ENCODE results near the gene PHOSPHO2. TPM values are rescaled to one million over a fixed set of nuclear protein-coding genes. Genes with fewer than 3 reads are reported as not detected.

Gene PHOSPHO2
- total RNA-seq, 1 experiment from 2014 or later: 7.1 TPM

Other genes starting within 250 kb of the PHOSPHO2 start
- 1.9 and 2.3 TPM in 2 replicates for gene BBS5, start 215.0 kb upstream of the PHOSPHO2 start, total RNA-seq (2014; rRNA removed; shearing (Covaris generic))
- 0.23 TPM in 1 of 2 replicates, not detected in the other for gene KLHL41, start 184.8 kb upstream of the PHOSPHO2 start, total RNA-seq (2014; rRNA removed; shearing (Covaris generic))
- gene FASTKD1, start 120.6 kb upstream of the PHOSPHO2 start, total RNA-seq (2014; rRNA removed; shearing (Covaris generic)): 20.6 and 27.7 TPM in 2 replicates
- gene PPIG, start 110.1 kb upstream of the PHOSPHO2 start, total RNA-seq (2014; rRNA removed; shearing (Covaris generic)): 15.8 and 21.3 TPM in 2 replicates
- gene CFAP210, start 64 bp upstream of the PHOSPHO2 start, total RNA-seq (2014; rRNA removed; shearing (Covaris generic)): not detected in 2 replicates
- 9.4 and 11.7 TPM in 2 replicates for gene KLHL23, start 39.4 kb downstream of the PHOSPHO2 start, total RNA-seq (2014; rRNA removed; shearing (Covaris generic))
- gene SSB, start 104.4 kb downstream of the PHOSPHO2 start, total RNA-seq (2014; rRNA removed; shearing (Covaris generic)): 117 and 125 TPM in 2 replicates
- gene METTL5, start 130.4 kb downstream of the PHOSPHO2 start, total RNA-seq (2014; rRNA removed; shearing (Covaris generic)): 96.3 and 128 TPM in 2 replicates
- gene UBR3, start 133.0 kb downstream of the PHOSPHO2 start, total RNA-seq (2014; rRNA removed; shearing (Covaris generic)): 9.8 and 17.1 TPM in 2 replicates